RWPE2 (cell line): ENCODE results near the gene CEACAM21.

Source experiments
- ATAC-seq: fragments of 200-7000 bp; cut with Tn5 transposase; 3 replicates; pipeline ENCODE4 v1.9.1; 2021; ENCODE audit warnings: low read depth
- DNase-seq: peaks from one replicate; pipeline ENCODE4 v3.0.0-alpha.2; 2020; ENCODE audit warnings: low spot score
- H3K27ac ChIP-seq: fragments of 450-650 bp; 2 replicates; pipeline ENCODE4 v1.5.1; 2017; ENCODE audit warnings: mild to moderate bottlenecking; ENCODE audit not compliant: poor library complexity, severe bottlenecking
- H3K27me3 ChIP-seq: fragments of 250-450 bp; sonication (Bioruptor Pico); 2 replicates; pipeline ENCODE4 v1.5.1; 2021; ENCODE audit warnings: mild to moderate bottlenecking, moderate library complexity; ENCODE audit not compliant: insufficient read depth, poor library complexity, severe bottlenecking
- H3K36me3 ChIP-seq: fragments of 250-450 bp; sonication (Bioruptor Pico); 2 replicates; pipeline ENCODE4 v1.5.1; 2020; ENCODE audit warnings: low read depth, mild to moderate bottlenecking, moderate library complexity
- H3K4me1 ChIP-seq: fragments of 250-450 bp; sonication (Bioruptor Pico); 2 replicates; pipeline ENCODE4 v1.5.1; 2021; ENCODE audit warnings: mild to moderate bottlenecking, moderate library complexity; ENCODE audit not compliant: insufficient read depth, poor library complexity, severe bottlenecking
- H3K4me3 ChIP-seq: fragments of 250-450 bp; sonication (Bioruptor Pico); 2 replicates; pipeline ENCODE4 v1.5.1; 2021; ENCODE audit warnings: mild to moderate bottlenecking, moderate library complexity; ENCODE audit not compliant: severe bottlenecking
- H3K9me3 ChIP-seq: fragments of 250-450 bp; sonication (Bioruptor Pico); 2 replicates; pipeline ENCODE4 v1.5.1; 2021; ENCODE audit warnings: mild to moderate bottlenecking, moderate library complexity; ENCODE audit not compliant: severe bottlenecking
- CTCF ChIP-seq: fragments of 450-650 bp; IDR thresholded peaks from one replicate; pipeline ENCODE4 v1.5.1; 2017; ENCODE audit warnings: mild to moderate bottlenecking, moderate library complexity; ENCODE audit not compliant: poor library complexity, severe bottlenecking

The CEACAM21 gene

GRCh38 chr19:41564515-41565378 is 11.2 kb upstream of the CEACAM21 start:
- Histone ChIP-seq H3K27ac (no peak overlapping the region), H3K4me3 (no peak overlapping the region), H3K9me3 (no peaks in the 10 kb centered on the region), H3K36me3 (no peaks in the 10 kb centered on the region; the same call in 1 of the 2 replicates), H3K27me3 (peaks cover 90% of the 10 kb centered on the region), H3K4me1 (no peaks in the 10 kb centered on the region)
- DNase-seq, result no peak
- no peak for TF ChIP-seq CTCF
- no peak for ATAC-seq

- peaks cover 89% of the 10 kb centered on the region for H3K27me3 ChIP-seq
These were observed 10.6 kb upstream of the CEACAM21 start for GRCh38 chr19:41565379-41565720.

GRCh38 chr19:41566001-41566400 is 10.0 kb upstream of the CEACAM21 start:
- no peaks in the 10 kb centered on the region; the same call in 1 of the 2 replicates for H3K36me3 ChIP-seq
- peaks cover 83% of the 10 kb centered on the region for H3K27me3 ChIP-seq
- H3K4me1 ChIP-seq, result no peaks in the 10 kb centered on the region
- DNase-seq, result no peak
- no peak overlapping the region for H3K4me3 ChIP-seq
- no peak overlapping the region for H3K27ac ChIP-seq
- ATAC-seq, result no peak
- H3K9me3 ChIP-seq, result no peaks in the 10 kb centered on the region
- TF ChIP-seq CTCF, result no peak

More at GRCh38 chr19:41565379-41565720, 10.6 kb upstream of the CEACAM21 start:
- DNase-seq (no peak), ATAC-seq (no peak)
- no peak for TF ChIP-seq CTCF
- Histone ChIP-seq H3K9me3 (no peaks in the 10 kb centered on the region), H3K4me1 (no peaks in the 10 kb centered on the region), H3K27ac (no peak overlapping the region), H3K4me3 (no peak overlapping the region), H3K36me3 (no peaks in the 10 kb centered on the region; the same call in 1 of the 2 replicates)

GRCh38 chr19:41569481-41570150 is 6.3 kb upstream of the CEACAM21 start:
- H3K36me3 ChIP-seq, result no peaks in the 10 kb centered on the region; the same call in 1 of the 2 replicates
- H3K4me3 ChIP-seq, result no peak overlapping the region
- no peak overlapping the region for H3K27ac ChIP-seq
- no peaks in the 10 kb centered on the region for H3K9me3 ChIP-seq
- no peaks in the 10 kb centered on the region for H3K4me1 ChIP-seq
- TF ChIP-seq CTCF, result no peak
- ATAC-seq, result no peak
- peaks cover 56% of the 10 kb centered on the region for H3K27me3 ChIP-seq
- no peak for DNase-seq

- H3K4me1 ChIP-seq, result no peaks in the 10 kb centered on the region
- H3K27me3 ChIP-seq, result peaks cover 51% of the 10 kb centered on the region
- no peak overlapping the region for H3K27ac ChIP-seq
- H3K36me3 ChIP-seq, result no peaks in the 10 kb centered on the region; the same call in 1 of the 2 replicates
- H3K9me3 ChIP-seq, result no peaks in the 10 kb centered on the region
- no peak for TF ChIP-seq CTCF
- no peak for ATAC-seq
- no peak for DNase-seq
- H3K4me3 ChIP-seq, result no peak overlapping the region
These were observed 5.8 kb upstream of the CEACAM21 start for GRCh38 chr19:41570179-41570578.
